Tibial artery (tissue), 4 donors: ENCODE results near the gene C22orf23.
"Not testable (repeated sequence)": the region's sequence is repeated elsewhere in the genome, so short reads cannot be mapped to it uniquely, and the experiment has no call there.

ENCODE experiments used
- DNase-seq, 2 donors: peaks; one replicate each; pipeline ENCODE4 v3.0.0-alpha.2; 2019
- H3K27ac ChIP-seq, 2 donors: fragments of 200-600 bp; sonication (generic) in 1 of 2; 1 replicate in 1 of 2; 2 replicates in 1 of 2; pipeline ENCODE4 v1.5.1; 2018 to 2019; ENCODE audit warnings: mild to moderate bottlenecking in 1 of 2
- H3K27me3 ChIP-seq, 2 donors: fragments of 200-600 bp; sonication (generic) in 1 of 2; one replicate each; pipeline versions ENCODE4 v1.5.1 to v1.6.0; 2016 to 2019
- H3K36me3 ChIP-seq, 3 donors: fragments of 200-600 bp; sonication (generic) in 2 of 3; one replicate each; pipeline ENCODE4 v1.5.1; 2016 to 2019; ENCODE audit warnings: mild to moderate bottlenecking in 2 of 3
- H3K4me1 ChIP-seq, 4 donors: fragments of 200-600 bp; sonication (generic) in 2 of 4; 1 replicate in 3 of 4; 2 replicates in 1 of 4; pipeline ENCODE4 v1.5.1; 2016 to 2019
- H3K4me3 ChIP-seq, 2 donors: fragments of 200-600 bp; sonication (generic) in 1 of 2; 1 replicate in 1 of 2; 2 replicates in 1 of 2; pipeline ENCODE4 v1.5.1; 2018 to 2019; ENCODE audit warnings: mild to moderate bottlenecking in 2 of 2
- H3K9me3 ChIP-seq, 3 donors: fragments of 200-600 bp; sonication (generic) in 1 of 3; one replicate each; pipeline ENCODE4 v1.5.1; 2016 to 2019
- CTCF ChIP-seq, 2 experiments: fragments of 200-600 bp in 1 of 2; fragments of 450-650 bp in 1 of 2; IDR thresholded peaks; one replicate each; pipeline ENCODE4 v1.5.1; 2017 to 2019; ENCODE audit warnings: antibody characterized with exemption in 2 of 2, mild to moderate bottlenecking in 1 of 2, moderate library complexity in 1 of 2
- intact Hi-C: fragments of 100-400 bp; cut with DNase I; formaldehyde crosslinking; loops from one replicate; pipeline ENCODE4 v1.15.0; 2023; ENCODE audit warnings: low total_unique reads

C22orf23 gene

GRCh38 chr22:37967147-37967546 lies 13.7 kb upstream of the C22orf23 start:
- DNase-seq: no peak
- Histone ChIP-seq H3K9me3 (no peaks in the 10 kb centered on the region), H3K4me3 (no peak overlapping the region), H3K27me3 (no peaks in the 10 kb centered on the region), H3K27ac (no peak overlapping the region), H3K4me1 (peaks cover 0 to 22% (median 13%) of the 10 kb centered on the region in 4 donors), H3K36me3 (peaks cover 30 to 64% (median 42%) of the 10 kb centered on the region in 3 donors)
- intact Hi-C loops: loop anchor here (5.0 kb wide), 1 partner anchor 150 kb away; no protein-coding TSS in a partner anchor
- no peak for TF ChIP-seq CTCF (IDR thresholded peaks at IDR 0.05)

GRCh38 chr22:37965940-37966664 lies 12.7 kb upstream of the C22orf23 start:
- TF ChIP-seq CTCF (IDR thresholded peaks at IDR 0.05): no peak

GRCh38 chr22:37961062-37961461 lies 7.7 kb upstream of the C22orf23 start:
- intact Hi-C loops: no loop called here
- Histone ChIP-seq H3K27ac (no peak overlapping the region), H3K27me3 (no peaks in the 10 kb centered on the region), H3K4me1 (peaks cover 0 to 14% (median 9%) of the 10 kb centered on the region in 4 donors), H3K36me3 (peaks cover 55 to 88% (median 61%) of the 10 kb centered on the region in 3 donors), H3K9me3 (no peaks in the 10 kb centered on the region), H3K4me3 (no peak overlapping the region)
- DNase-seq: no peak
- TF ChIP-seq CTCF (IDR thresholded peaks at IDR 0.05): no peak

More at GRCh38 chr22:37965940-37966664, 12.7 kb upstream of the C22orf23 start:
- Histone ChIP-seq H3K4me3 (no peak overlapping the region), H3K36me3 (peaks cover 40 to 74% (median 52%) of the 10 kb centered on the region in 3 donors), H3K27me3 (no peaks in the 10 kb centered on the region), H3K27ac (no peak overlapping the region), H3K9me3 (no peaks in the 10 kb centered on the region), H3K4me1 (peaks cover 0 to 22% (median 13%) of the 10 kb centered on the region in 4 donors)
- intact Hi-C loops: loop anchor here (5.0 kb wide), 1 partner anchor 149 kb away; no protein-coding TSS in a partner anchor
- no peak for DNase-seq

GRCh38 chr22:37959231-37959825 lies 5.9 kb upstream of the C22orf23 start:
- no peak overlapping the region for H3K27ac ChIP-seq
- intact Hi-C loops: no loop called here
- DNase-seq: no peak
- no peak for TF ChIP-seq CTCF (IDR thresholded peaks at IDR 0.05)
- no peak overlapping the region for H3K4me3 ChIP-seq
- no peaks in the 10 kb centered on the region for H3K9me3 ChIP-seq
- H3K4me1 ChIP-seq: peaks cover 0 to 10% (median 9%) of the 10 kb centered on the region in 4 donors
- H3K36me3 ChIP-seq: peaks cover 55 to 80% (median 61%) of the 10 kb centered on the region in 3 donors
- H3K27me3 ChIP-seq: no peaks in the 10 kb centered on the region

GRCh38 chr22:37957232-37957631 lies 3.8 kb upstream of the C22orf23 start:
- no peak overlapping the region for H3K4me3 ChIP-seq
- H3K27ac ChIP-seq: no peak overlapping the region
- DNase-seq: no peak
- H3K9me3 ChIP-seq: no peaks in the 10 kb centered on the region
- no peak for TF ChIP-seq CTCF (IDR thresholded peaks at IDR 0.05)
- no peaks in the 10 kb centered on the region for H3K27me3 ChIP-seq
- intact Hi-C loops: no loop called here
- H3K4me1 ChIP-seq: peaks cover 0 to 24% (median 20%) of the 10 kb centered on the region in 4 donors
- peaks cover 45 to 59% (median 50%) of the 10 kb centered on the region in 3 donors for H3K36me3 ChIP-seq

GRCh38 chr22:37955825-37956397 lies 2.5 kb upstream of the C22orf23 start:
- H3K27me3 ChIP-seq, DNase-seq, H3K27ac ChIP-seq, H3K9me3 ChIP-seq, H3K4me3 ChIP-seq, intact Hi-C loops: not testable (repeated sequence)
- peaks cover 0 to 25% (median 20%) of the 10 kb centered on the region in 4 donors for H3K4me1 ChIP-seq
- H3K36me3 ChIP-seq: peaks cover 32 to 46% (median 37%) of the 10 kb centered on the region in 3 donors
